Transverse colon (tissue), 4 donors: ENCODE results near the gene CLDN12.

Experiments used
- CTCF ChIP-seq, 5 experiments: fragments of 200-600 bp in 3 of 5; fragments of 450-650 bp in 2 of 5; sonication (generic) in 3 of 5; IDR thresholded peaks; 1 replicate in 2 of 5; 2 replicates in 3 of 5; pipeline ENCODE4 v1.5.1; 2016 to 2017; ENCODE audit warnings: antibody characterized with exemption in 5 of 5, inconsistent platforms in 3 of 5, mild to moderate bottlenecking in 2 of 5, moderate library complexity in 1 of 5
- POLR2AphosphoS5 ChIP-seq, 3 donors: sonication (generic); formaldehyde crosslinking; IDR thresholded peaks; one replicate each; pipeline ENCODE4 v1.6.1; 2016; ENCODE audit warnings: antibody characterized with exemption in 3 of 3

- TF ChIP-seq CTCF (IDR thresholded peaks at IDR 0.05) (no peak), POLR2AphosphoS5 (IDR thresholded peaks at IDR 0.05) (no peak)
These were observed 58.0 kb downstream of the CLDN12 start for GRCh38 chr7:90461219-90461618.
